Psoas muscle (tissue), 8 donors: ENCODE data around the gene TCEA2. TPM values are rescaled to one million over a fixed set of nuclear protein-coding genes. Genes with fewer than 3 reads are reported as not detected.

Source experiments
- ATAC-seq, 4 donors: fragments of 200-7000 bp; cut with Tn5 transposase; one replicate each; pipeline ENCODE4 v1.9.1; 2020; ENCODE audit warnings: moderate library complexity in 3 of 4, mild to moderate bottlenecking in 2 of 4
- DNase-seq, 2 donors: peaks; one replicate each; pipeline ENCODE4 v3.0.0-alpha.2; 2020
- H3K27ac ChIP-seq: fragments of 200-600 bp; one replicate; pipeline ENCODE4 v1.8.0; 2022
- H3K27me3 ChIP-seq, 3 donors: fragments of 200-600 bp in 1 of 3; one replicate each; pipeline versions ENCODE4 v1.6.1 to v1.8.0; 2013 to 2022; ENCODE audit warnings: low read length in 2 of 3, mild to moderate bottlenecking in 2 of 3, moderate library complexity in 1 of 3; ENCODE audit not compliant: insufficient read depth in 3 of 3
- H3K36me3 ChIP-seq, 2 donors: fragments of 200-600 bp in 1 of 2; one replicate each; pipeline versions ENCODE4 v1.6.1 to v1.8.0; 2013 to 2022; ENCODE audit warnings: low read depth in 1 of 2, mild to moderate bottlenecking in 1 of 2, moderate library complexity in 1 of 2; ENCODE audit not compliant: insufficient read depth in 1 of 2
- H3K4me1 ChIP-seq: fragments of 200-600 bp; one replicate; pipeline ENCODE4 v1.8.0; 2022
- H3K4me3 ChIP-seq: fragments of 200-600 bp; one replicate; pipeline ENCODE4 v1.8.0; 2022; ENCODE audit warnings: mild to moderate bottlenecking
- H3K9me3 ChIP-seq: fragments of 200-600 bp; one replicate; pipeline ENCODE4 v1.8.0; 2022
- WGBS, 3 donors: extraction: QIAGEN DNeasy Blood & Tissue Kit; methylation state at CpG; one replicate each; pipeline versions ENCODE4 v1.1.6 to v1.1.7; 2013; 5-methylcytosine and 5-hydroxymethylcytosine counted together
- intact Hi-C, 2 donors: fragments of 100-400 bp; cut with DNase I; formaldehyde crosslinking; loops; one replicate each; pipeline versions ENCODE4 v1.11.0 to v1.14.2; 2022
- polyA plus RNA-seq, 3 donors: library from polyadenylated mRNA; stranded (reverse); fragments of 200-250 nt; gene quantifications; one replicate each; pipeline ENCODE4 v1.2.3, GENCODE V29; 2013
- total RNA-seq, 4 donors: library from RNA; stranded (reverse); fragmentation: NEBNext Ultra II Directional in 2 of 4; extraction: Animal tissue kit (Norgen Biotek cat#: 25700) in 2 of 4; gene quantifications; one replicate each; pipeline versions ENCODE4 v1.2.1 to v1.2.4, GENCODE V29; 2021 to 2023
- TF ChIP-seq, protein P1 (sequence below): fragments of 200-600 bp; IDR thresholded peaks from one replicate; pipeline ENCODE4 v1.8.0; 2022; ENCODE audit warnings: antibody characterized with exemption
- donor health status: healthy with polysubstance abuse.
- donor health status: DM: no; HTN: no; CAD: no; lungs with moderate emphysema.
- donor health status: Bipolar disorder and iron deficiency.
- donor health status: healthy.
- donor health status: DM: yes; HTN: yes; CAD: no.
- donor health status: DM: no; HTN: no; CAD: no.
- donor health status: DM: no; HTN: no; CAD: no.
- donor health status: DM: yes; HTN: yes; CAD: no.

TCEA2 gene
- total and polyA plus RNA-seq, 7 donors = 15.1 to 43.4 (median 30.2) TPM

DNA sequence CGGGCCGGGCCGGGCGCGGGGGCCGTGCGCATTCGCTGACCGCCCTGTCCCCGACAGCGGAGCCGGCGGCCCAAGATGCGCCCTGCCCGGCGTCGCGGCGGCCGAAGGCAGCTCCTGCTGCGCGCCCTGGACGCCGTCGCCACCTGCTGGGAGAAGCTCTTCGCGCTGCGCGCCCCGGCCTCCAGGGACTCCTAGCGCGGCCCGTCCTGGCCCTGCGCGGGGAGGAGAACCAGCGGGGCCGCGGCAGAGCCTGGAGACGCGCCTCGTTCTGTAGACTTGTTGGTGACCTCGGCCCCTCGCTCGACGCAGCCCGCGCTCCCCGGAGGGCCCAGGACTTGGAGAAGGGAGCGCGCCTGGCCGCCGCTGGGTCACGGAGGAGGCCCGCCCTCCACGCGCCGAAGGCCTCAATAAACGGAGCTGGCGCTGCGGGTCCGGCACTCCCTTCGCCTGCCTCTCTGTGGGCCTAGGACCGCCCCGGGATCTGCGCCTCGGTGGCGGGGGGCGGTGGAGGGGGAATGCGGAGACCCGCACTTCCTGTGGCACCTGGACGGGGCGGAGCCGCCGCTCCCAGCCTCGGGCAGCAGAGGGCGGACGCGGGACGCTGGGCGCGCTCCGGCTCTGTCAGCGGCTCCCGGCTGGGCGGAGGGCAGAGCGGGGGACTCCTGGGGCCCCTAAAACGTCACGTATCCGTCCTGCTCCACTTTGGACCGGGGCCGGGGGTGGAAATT is 24.3 kb upstream of the TCEA2 start:
- H3K36me3 ChIP-seq = peaks cover 0 to 16% of the 10 kb centered on the region in 2 donors
- H3K9me3 ChIP-seq = no peaks in the 10 kb centered on the region
- intact Hi-C loops = loop anchor here (1.0 to 5.0 kb wide), 2 partner anchors 82 to 84 kb away; no protein-coding TSS in a partner anchor
- H3K4me1 ChIP-seq = peaks cover 10% of the 10 kb centered on the region
- DNase-seq = peak; percentile 73 to 85
- TF ChIP-seq, protein P1, sequence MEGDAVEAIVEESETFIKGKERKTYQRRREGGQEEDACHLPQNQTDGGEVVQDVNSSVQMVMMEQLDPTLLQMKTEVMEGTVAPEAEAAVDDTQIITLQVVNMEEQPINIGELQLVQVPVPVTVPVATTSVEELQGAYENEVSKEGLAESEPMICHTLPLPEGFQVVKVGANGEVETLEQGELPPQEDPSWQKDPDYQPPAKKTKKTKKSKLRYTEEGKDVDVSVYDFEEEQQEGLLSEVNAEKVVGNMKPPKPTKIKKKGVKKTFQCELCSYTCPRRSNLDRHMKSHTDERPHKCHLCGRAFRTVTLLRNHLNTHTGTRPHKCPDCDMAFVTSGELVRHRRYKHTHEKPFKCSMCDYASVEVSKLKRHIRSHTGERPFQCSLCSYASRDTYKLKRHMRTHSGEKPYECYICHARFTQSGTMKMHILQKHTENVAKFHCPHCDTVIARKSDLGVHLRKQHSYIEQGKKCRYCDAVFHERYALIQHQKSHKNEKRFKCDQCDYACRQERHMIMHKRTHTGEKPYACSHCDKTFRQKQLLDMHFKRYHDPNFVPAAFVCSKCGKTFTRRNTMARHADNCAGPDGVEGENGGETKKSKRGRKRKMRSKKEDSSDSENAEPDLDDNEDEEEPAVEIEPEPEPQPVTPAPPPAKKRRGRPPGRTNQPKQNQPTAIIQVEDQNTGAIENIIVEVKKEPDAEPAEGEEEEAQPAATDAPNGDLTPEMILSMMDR = peak; percentile 60
- H3K27me3 ChIP-seq = peaks cover 0 to 71% (median 21%) of the 10 kb centered on the region in 3 donors
- peak; percentile 81 to 88 (median 84) for ATAC-seq
- WGBS, 3 donors = 0 to 1% (median 1%) methylated on average over 53 to 91 of the region's 91 CpGs
- H3K4me3 ChIP-seq = peak overlapping the region; percentile 67
- H3K27ac ChIP-seq = peak overlapping the region; percentile 67

DNA sequence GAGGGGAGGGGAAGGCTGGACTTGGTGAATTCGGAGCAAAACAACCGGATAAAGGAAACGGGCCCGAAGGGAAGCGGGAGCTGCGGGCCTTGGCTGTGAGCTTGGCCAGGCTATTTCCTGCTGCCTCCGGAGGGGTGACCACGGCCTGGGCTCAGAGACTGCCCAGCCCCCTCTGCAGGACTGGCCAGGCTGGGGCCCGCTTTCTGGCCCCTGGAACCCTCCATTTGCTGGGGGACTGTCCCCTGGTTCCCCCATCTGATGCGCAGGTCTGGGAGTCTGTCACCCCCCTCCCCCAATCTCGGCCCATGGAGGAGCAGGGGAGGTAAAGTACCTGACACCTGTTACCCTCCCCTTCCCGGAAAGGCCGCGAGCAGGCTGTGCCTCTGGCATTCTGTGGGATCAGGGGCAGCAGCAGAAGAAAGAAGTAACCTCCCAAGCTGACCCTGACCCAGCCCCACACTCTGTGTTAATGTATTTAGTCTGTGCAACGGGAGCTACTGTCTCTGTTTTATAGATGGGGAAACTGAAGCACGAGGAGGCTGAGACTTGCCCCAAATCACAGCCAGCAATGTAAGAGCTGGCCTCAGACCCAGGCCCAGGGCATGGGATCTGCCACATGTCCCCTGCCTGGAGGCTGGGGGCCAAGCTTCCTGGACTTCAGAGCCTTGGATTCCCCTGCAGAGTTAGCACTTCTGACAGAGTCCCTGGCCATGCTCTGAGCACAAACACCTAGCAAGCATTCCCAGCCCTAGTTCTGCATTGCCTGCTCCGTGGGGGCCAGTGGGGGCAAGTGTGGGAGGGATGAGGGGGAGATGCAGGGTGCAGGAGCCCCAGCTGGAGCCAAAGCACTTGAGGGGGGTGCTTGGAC is 23.5 kb upstream of the TCEA2 start:
- H3K27me3 ChIP-seq = peaks cover 0 to 74% (median 21%) of the 10 kb centered on the region in 3 donors
- H3K4me3 ChIP-seq = peak overlapping the region; percentile 67
- H3K9me3 ChIP-seq = no peaks in the 10 kb centered on the region
- TF ChIP-seq, protein P1 = no peak
- peak overlapping the region; percentile 58 for H3K27ac ChIP-seq
- DNase-seq = no peak
- peak; percentile 22 to 45 (median 36) for ATAC-seq
- H3K4me1 ChIP-seq = peaks cover 10% of the 10 kb centered on the region
- 8 to 13% (median 9%) methylated on average over 14 to 17 of the region's 17 CpGs for WGBS, 3 donors
- H3K36me3 ChIP-seq = peaks cover 0 to 8% of the 10 kb centered on the region in 2 donors
- intact Hi-C loops = loop anchor here (1.0 to 5.0 kb wide), 2 partner anchors 81 to 83 kb away; no protein-coding TSS in a partner anchor

DNA sequence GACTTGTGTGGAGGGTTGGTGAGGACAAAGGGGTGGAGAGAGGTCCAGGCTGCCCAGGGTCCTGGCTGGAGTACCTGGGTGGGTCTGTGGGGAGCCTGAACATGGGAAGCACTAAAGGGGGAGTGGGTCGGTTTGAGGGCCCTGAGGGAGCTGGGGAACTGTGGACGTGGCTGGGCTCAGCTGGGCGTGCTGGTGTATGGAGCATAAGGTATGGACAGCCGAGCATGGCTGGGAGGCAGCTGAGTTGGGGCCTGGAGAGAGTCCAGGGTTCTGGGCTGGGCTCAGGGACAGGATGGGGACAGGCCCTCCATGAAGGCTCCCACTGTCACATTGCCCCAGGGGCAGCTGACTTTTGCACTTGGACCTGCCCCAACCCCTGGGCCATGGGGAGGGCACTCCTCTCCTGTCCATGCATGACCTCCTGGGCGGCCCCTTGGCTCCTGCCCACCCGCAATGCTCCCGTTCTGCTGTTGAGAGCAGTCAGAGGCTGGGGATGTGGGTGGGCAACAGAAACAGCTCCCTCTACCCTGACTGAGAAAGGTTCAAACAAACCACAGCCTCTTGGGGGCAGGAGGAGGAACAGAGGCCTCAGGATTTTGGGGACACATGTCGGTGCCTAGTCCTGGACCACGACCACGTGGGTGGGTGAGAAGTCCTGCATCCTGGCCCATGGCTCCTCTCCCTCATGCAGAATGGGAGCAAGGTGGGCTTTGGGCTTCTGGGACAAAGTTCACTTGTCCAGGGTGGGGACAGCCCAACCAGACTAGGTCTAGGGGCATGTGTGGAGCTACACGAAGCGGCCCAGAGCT is 22.6 kb upstream of the TCEA2 start:
- TF ChIP-seq, protein P1 = no peak
- H3K4me1 ChIP-seq = peaks cover 10% of the 10 kb centered on the region
- DNase-seq = no peak
- peaks cover 0 to 1% of the 10 kb centered on the region in 2 donors for H3K36me3 ChIP-seq
- H3K27ac ChIP-seq = no peak overlapping the region
- intact Hi-C loops = no loop called here
- H3K27me3 ChIP-seq = peaks cover 0 to 82% (median 21%) of the 10 kb centered on the region in 3 donors
- no peak for ATAC-seq
- H3K4me3 ChIP-seq = no peak overlapping the region
- WGBS, 3 donors = 53 to 66% (median 56%) methylated on average over 12 of the region's 12 CpGs
- no peaks in the 10 kb centered on the region for H3K9me3 ChIP-seq

DNA sequence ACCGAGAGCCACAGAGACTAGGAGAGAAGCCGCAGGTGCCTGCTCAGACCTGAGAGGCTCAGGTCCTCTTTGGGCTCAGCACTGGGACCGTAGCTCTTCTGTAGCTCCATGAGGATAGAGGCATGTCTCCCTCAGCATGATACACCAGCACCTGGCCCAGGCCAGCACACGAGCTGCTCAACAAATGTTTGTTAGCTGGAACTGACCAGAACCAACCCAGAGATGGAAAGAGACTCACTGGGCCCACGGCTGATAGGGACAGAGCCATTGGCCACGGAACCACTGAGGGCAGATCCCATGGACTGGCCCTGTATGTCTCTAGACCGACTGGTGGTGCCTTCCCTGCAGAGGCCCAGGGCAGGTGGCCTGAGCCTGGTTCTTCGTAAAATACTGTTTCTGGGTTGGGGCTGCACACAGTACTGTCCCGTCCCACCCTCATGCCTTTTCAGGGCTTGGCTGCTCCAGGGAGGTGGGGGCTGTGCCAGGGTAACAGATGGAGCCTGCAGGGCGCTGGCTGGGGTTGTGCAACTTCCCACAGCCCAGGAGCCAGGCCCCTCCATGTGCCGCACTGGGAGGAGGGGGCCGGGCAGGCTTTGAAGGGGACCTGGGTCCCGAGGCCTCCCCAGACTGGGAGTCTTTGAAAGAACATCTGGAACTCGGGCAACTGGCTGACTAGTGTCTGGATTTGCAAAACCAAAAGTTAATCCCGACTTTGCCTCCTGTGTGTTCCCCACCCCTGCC is 21.8 kb upstream of the TCEA2 start:
- no peak overlapping the region for H3K27ac ChIP-seq
- no peaks in the 10 kb centered on the region for H3K36me3 ChIP-seq
- H3K4me1 ChIP-seq = peaks cover 10% of the 10 kb centered on the region
- TF ChIP-seq, protein P1 = no peak
- intact Hi-C loops = no loop called here
- H3K4me3 ChIP-seq = peak overlapping the region; percentile 58
- H3K9me3 ChIP-seq = no peaks in the 10 kb centered on the region
- 23 to 30% (median 25%) methylated on average over 15 of the region's 15 CpGs for WGBS, 3 donors
- ATAC-seq (no peak), DNase-seq (no peak)
- peaks cover 0 to 89% (median 25%) of the 10 kb centered on the region in 3 donors for H3K27me3 ChIP-seq
